ENCODE results near the gene PPWD1. TPM values are rescaled to one million over a fixed set of nuclear protein-coding genes. Genes with fewer than 3 reads are reported as not detected.
"Not testable (repeated sequence)": the region's sequence is repeated elsewhere in the genome, so short reads cannot be mapped to it uniquely, and the experiment has no call there.

PPWD1 gene
- total RNA-seq, 4 donors from 2014 or later = 25.0 to 39.7 (median 29.2) TPM

DNA sequence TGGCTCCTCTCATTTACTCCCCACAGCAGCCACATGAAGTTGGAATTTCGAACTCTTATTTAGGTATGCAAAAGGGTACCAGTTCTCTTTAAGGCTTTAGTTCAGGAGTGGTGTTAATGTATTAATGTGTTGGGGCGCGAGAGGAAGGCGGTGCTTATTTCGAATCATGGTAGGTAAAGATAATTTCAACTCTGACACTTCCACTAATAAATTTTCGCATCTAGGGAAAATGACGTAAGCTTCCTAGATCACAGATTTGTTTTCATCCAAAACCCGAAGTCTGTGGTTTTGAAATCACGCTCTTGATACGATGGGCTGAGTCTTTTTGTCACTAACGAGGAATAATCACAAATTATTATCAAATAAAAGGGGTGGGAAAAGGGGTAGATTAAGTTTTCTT, 681 bp downstream of the PPWD1 start:
- peak overlapping the region; percentile 80 for H3K4me3 ChIP-seq (ENCODE audit: low read depth, poor library complexity, severe bottlenecking)
- intact Hi-C loops (cut with DNase I; ENCODE audit: low total_unique reads) = no loop called here
- DNase-seq (ENCODE audit: low spot score in 2 of 2) = no peak
- TF ChIP-seq, protein P1, sequence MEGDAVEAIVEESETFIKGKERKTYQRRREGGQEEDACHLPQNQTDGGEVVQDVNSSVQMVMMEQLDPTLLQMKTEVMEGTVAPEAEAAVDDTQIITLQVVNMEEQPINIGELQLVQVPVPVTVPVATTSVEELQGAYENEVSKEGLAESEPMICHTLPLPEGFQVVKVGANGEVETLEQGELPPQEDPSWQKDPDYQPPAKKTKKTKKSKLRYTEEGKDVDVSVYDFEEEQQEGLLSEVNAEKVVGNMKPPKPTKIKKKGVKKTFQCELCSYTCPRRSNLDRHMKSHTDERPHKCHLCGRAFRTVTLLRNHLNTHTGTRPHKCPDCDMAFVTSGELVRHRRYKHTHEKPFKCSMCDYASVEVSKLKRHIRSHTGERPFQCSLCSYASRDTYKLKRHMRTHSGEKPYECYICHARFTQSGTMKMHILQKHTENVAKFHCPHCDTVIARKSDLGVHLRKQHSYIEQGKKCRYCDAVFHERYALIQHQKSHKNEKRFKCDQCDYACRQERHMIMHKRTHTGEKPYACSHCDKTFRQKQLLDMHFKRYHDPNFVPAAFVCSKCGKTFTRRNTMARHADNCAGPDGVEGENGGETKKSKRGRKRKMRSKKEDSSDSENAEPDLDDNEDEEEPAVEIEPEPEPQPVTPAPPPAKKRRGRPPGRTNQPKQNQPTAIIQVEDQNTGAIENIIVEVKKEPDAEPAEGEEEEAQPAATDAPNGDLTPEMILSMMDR (IDR thresholded peaks at IDR 0.05) = no peak
- no peak for TF ChIP-seq POLR2A (IDR thresholded peaks at IDR 0.05)
- 5 to 7% methylated on average over 11 of the region's 11 CpGs for WGBS, 2 donors

DNA sequence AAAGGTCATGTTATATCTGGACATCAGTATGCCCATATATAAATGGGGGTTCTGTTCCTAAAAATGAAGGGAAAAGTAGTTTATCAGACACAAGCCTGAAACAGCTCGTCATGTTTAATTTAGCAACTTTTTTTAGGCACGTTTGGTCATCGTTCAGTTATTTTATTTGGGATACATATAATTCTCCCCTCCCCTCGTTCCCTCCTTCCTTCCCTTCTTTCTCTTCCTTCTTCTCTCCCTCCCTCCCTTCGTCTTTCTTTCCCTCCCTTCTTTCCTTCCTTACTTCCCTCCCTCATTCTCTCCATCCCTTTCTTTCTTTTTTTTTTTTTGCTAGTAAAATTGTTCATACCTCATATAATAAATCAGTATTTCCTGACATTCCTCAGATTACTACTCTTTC, 3.4 kb downstream of the PPWD1 start:
- WGBS, 2 donors = 73 to 81% methylated on average over 5 of the region's 5 CpGs
- TF ChIP-seq POLR2A (IDR thresholded peaks at IDR 0.05) = no peak

DNA sequence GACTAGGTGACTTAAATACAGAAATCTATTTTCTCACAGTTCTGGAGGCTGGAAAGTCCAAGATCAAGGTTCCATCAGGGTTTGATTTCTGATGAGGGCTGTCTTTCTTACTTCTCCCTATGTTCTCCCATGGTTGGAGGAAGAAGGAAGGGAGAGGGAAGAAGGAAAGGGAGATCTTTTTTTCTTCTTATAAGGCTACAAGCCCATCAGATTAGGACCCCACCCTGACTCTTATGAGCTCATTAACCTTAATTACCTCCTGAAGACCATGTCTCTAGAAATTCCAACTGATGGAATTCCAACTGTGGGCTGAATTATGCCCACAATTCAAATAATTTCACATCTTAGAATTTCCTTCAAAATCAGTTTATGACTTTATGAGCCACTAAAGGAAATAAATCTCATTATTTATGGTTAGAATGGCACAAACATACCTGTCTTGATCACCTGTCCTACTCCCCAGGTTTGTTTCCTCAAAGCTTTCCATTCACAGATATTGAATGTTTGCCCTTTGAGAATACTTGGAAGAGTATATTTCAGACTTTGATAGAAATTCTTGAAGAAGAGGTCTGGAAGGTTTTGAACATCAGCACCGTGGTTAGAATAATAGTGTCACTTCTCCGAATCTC, 7.6 kb downstream of the PPWD1 start:
- DNase-seq (ENCODE audit: low spot score in 2 of 2) = no peak
- 93 to 98% methylated on average over 2 of the region's 2 CpGs for WGBS, 2 donors
- intact Hi-C loops (cut with DNase I; ENCODE audit: low total_unique reads) = no loop called here
- TF ChIP-seq POLR2A (IDR thresholded peaks at IDR 0.05) = no peak
- TF ChIP-seq, protein P1 (IDR thresholded peaks at IDR 0.05) = no peak
- H3K4me3 ChIP-seq (ENCODE audit: low read depth, poor library complexity, severe bottlenecking) = no peak overlapping the region

More for the DNA sequence above, 3.4 kb downstream of the PPWD1 start:
- DNase-seq (ENCODE audit: low spot score in 2 of 2) = no peak
- no peak overlapping the region for H3K4me3 ChIP-seq (ENCODE audit: low read depth, poor library complexity, severe bottlenecking)
- intact Hi-C loops (cut with DNase I; ENCODE audit: low total_unique reads) = no loop called here

DNA sequence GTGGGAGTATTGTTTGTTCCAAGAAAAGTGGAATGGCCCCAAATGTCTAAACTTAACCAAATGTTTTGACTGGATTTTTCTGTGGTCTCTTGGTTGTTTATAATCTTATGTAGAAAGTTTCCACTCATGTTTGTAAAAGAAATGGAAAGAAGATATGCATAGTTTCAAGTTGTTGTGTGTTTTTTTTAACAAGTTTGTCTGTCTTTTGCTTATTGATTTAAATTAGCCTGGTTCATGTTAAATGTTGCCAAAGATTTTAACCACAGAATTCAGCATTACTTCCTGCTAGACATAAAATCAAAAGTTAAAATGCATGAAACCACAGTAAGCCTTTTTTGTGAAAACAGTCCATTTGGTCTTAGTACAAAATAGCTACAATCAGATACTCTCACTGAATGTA, 14.0 kb downstream of the PPWD1 start:
- intact Hi-C loops (cut with DNase I; ENCODE audit: low total_unique reads) = no loop called here
- TF ChIP-seq, protein P1 (IDR thresholded peaks at IDR 0.05) = no peak
- TF ChIP-seq POLR2A (IDR thresholded peaks at IDR 0.05) = no peak
- H3K4me3 ChIP-seq (ENCODE audit: low read depth, poor library complexity, severe bottlenecking) = no peak overlapping the region
- DNase-seq (ENCODE audit: low spot score in 2 of 2) = no peak

DNA sequence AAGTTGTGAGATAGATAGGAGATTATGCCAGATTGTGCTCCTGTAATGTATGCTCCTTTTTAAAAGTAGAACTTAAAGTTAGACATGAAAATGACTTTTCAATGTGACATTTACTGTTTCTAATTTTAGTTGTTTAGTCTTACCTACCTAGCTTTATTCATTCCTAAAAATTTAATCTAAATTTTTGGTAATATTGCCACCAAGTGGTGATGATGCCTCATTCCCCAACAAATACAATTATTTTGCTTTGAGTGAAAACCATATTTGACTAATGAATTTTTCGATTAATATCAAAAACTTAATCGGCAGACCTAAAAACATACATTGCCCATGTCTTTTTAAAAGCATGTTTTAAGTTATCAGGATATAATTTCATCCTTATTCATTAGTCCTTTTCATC, 25.6 kb downstream of the PPWD1 start:
- no peak for TF ChIP-seq POLR2A (IDR thresholded peaks at IDR 0.05)
- TF ChIP-seq, protein P1 (IDR thresholded peaks at IDR 0.05) = no peak
- intact Hi-C loops (cut with DNase I; ENCODE audit: low total_unique reads) = no loop called here
- no peak overlapping the region for H3K4me3 ChIP-seq (ENCODE audit: low read depth, poor library complexity, severe bottlenecking)
- WGBS, 2 donors = 89 to 96% methylated on average over 2 of the region's 2 CpGs
- no peak for DNase-seq (ENCODE audit: low spot score in 2 of 2)

DNA sequence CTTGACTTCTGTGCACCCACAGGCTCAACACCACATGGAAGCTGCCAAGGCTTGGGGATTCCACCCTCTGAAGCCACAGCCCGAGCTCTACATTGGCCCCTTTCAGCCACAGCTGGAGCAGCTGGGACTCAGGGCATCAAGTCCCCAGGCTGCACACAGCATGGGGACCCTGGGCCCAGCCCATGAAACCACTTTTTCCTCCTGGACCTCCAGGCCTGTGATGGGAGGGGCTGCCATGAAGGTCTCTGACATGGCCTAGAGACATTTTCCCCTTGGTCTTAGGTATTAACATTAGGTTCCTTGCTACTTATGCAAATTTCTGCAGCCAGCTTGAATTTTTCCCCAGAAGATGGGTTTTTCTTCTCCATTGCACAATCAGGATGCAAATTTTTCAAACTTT, 38.7 kb downstream of the PPWD1 start:
- WGBS, 2 donors = 100% methylated on average over 1 of the region's 1 CpG
- H3K4me3 ChIP-seq (ENCODE audit: low read depth, poor library complexity, severe bottlenecking); intact Hi-C loops (cut with DNase I; ENCODE audit: low total_unique reads); DNase-seq (ENCODE audit: low spot score in 2 of 2): not testable (repeated sequence)

DNA sequence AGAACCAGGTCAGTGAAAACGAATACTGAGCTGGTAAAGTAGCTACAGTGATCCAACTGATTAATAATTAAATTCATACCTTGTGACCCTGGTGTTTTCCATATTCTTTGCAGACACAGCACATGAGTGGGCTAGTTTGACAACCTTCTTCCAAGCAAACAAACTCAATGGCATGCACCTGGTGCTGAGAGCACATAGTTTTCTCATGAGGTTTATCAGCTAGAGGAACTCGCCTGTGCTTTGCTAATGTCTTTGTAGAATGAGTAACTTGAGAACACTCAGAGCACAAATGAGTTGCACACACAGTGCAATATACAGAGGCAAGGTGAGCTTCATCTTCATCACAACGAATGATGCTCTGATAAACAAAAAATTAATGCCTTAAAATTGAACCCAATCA, 48.4 kb downstream of the PPWD1 start:
- WGBS, 2 donors = 86 to 87% methylated on average over 3 of the region's 3 CpGs
- DNase-seq (ENCODE audit: low spot score in 2 of 2) = no peak
- no peak overlapping the region for H3K4me3 ChIP-seq (ENCODE audit: low read depth, poor library complexity, severe bottlenecking)
- no peak for TF ChIP-seq POLR2A (IDR thresholded peaks at IDR 0.05)
- TF ChIP-seq, protein P1 (IDR thresholded peaks at IDR 0.05) = no peak
- intact Hi-C loops (cut with DNase I; ENCODE audit: low total_unique reads) = no loop called here
